NOMO-1 treated with dmso at 0.1 percent for 144 hours (cell line): Measurements from ENCODE around the gene DOCK9.
"Not testable (repeated sequence)": the region's sequence is repeated elsewhere in the genome, so short reads cannot be mapped to it uniquely, and the experiment has no call there.

Source experiments
- DNase-seq: peaks from one replicate; lab custom pipeline; 2025; ENCODE audit not compliant: unreplicated experiment; lab: John Stamatoyannopoulos, UW

The DOCK9 gene

GRCh38 chr13:98781045-98781444 lies 196.8 kb downstream of the DOCK9 start:
- DNase-seq = no peak

DNA sequence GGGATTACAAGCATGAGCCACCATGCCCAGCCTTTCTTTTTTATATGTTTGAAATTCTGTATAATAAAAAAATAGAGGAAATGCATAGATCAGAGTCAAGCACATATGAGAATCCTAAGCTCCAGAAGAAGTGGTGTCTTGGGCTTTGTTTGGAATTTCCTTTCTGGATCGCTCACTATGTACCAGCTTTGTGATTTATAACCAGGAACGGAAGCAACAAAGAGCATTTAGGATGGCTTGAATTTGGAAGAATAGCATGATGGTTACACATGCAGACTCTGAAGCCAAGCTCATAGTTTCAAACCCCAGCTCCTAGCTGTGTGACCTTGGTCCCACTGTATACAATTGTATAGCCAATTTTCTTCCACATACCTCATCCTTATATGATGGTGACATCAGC lies 197.4 kb downstream of the DOCK9 start:
- no peak for DNase-seq

DNA sequence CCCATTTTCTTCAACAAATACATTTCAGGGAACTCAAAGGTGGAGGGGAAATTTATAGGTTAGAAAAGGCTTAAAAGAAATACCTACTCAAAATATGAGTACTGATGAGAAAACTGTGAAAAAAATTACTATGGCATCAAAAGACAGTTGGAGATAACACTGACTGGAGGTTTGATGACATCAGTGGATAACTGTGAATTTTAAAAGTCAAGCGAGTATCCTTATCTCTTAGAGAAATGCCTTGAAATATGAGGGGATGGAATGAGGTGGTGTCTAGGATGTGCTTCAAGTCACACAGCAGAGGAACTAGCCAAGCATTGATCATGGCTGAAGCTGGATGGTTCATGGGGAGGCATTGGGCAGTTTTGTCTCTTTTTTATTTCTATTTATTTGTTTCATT lies 198.2 kb downstream of the DOCK9 start:
- no peak for DNase-seq

- DNase-seq = no peak
These were observed 199.1 kb downstream of the DOCK9 start for GRCh38 chr13:98778749-98779148.

- no peak for DNase-seq
These were observed 201.2 kb downstream of the DOCK9 start for GRCh38 chr13:98776644-98777043.

- DNase-seq = no peak
These were observed 201.8 kb downstream of the DOCK9 start for GRCh38 chr13:98775844-98776598.

GRCh38 chr13:98775386-98775785 lies 202.5 kb downstream of the DOCK9 start:
- DNase-seq = no peak

GRCh38 chr13:98774776-98775175 lies 203.1 kb downstream of the DOCK9 start:
- no peak for DNase-seq

DNA sequence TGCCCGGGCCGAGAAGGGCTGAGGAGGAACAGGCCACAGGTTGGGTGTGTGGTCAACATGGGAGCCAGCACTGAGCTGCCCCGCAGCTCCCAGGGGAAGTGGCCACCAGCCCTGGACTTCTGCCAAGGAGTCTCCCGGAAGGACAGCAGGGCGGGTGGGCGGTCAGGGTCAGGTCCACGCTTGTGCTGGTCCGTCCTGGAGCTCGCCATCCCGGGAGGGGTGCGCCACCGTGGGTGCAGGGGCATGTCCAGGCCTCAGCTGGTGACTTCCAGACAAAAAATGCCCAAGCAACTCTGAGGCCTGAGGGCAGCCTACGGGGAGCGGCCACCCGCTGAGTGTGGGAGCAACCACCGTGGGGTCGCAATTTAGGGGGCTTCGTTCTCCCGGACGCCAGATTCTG lies 203.9 kb downstream of the DOCK9 start:
- no peak for DNase-seq

GRCh38 chr13:98772794-98773452 lies 204.9 kb downstream of the DOCK9 start:
- DNase-seq = no peak

- no peak for DNase-seq
These were observed 205.8 kb downstream of the DOCK9 start for GRCh38 chr13:98771838-98772611.

DNA sequence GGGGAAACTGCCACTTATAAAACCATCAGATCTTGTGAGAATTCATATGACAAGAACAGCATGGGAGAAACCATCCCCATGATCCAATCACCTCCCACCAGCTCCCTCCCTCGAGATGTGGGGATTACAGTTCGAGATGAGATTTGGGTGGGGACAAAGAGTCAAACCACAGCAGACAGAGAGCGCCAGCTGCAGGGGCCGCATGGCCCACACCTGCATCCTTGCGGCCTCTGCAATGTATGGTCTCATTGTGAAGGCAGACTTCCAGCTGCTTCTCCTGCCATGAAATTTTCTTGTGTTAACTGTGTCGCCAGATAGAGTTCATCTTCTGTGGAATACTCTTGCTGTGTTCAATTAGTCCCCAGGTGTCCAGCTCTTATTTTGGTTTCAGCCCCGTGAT lies 208.1 kb downstream of the DOCK9 start:
- DNase-seq = no peak

- no peak for DNase-seq
These were observed 209.3 kb downstream of the DOCK9 start for GRCh38 chr13:98768522-98768921.

DNA sequence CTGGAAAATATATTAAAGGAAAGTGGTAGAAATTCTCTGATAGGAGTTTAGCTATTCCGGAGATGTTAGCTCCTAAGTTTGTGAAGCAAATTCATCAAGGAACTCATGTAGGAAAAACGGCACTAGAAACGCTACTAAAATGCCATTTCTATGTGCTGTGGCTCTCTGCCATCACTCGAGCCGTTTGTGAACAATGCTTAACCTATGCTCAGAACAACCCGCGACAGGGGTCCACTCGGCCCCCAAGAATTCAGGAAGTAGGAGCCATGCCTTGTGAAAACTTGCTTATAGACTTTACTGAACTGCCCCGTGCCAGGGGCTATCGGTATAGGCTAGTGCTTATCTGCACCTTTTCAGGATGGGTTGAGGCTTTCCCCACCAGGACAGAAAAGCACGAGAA lies 211.2 kb downstream of the DOCK9 start:
- DNase-seq = no peak

DNA sequence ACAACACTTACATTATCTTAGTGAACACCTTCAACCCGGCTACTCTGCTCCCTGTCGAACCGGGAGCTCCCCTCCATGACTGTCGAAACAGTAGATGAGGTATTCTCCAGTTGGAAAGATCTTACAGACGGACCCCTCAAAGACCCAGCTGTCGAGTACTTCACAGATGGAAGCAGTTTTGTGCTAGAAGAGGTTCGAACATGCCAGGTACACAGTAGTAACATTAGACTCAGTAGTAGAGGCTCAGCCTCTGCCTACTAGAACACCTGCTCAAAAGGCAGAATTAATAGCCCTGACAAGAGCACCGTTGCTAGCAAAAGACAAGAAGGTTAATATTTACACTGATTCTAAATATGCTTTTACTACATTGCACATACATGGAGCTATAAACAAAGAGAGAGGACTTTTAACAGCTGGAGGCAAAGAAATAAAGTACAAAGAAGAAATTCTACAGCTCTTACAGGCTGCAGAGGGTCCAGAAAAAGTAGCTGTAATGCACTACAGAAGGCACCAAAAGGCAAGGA lies 211.8 kb downstream of the DOCK9 start:
- DNase-seq = no peak

DNA sequence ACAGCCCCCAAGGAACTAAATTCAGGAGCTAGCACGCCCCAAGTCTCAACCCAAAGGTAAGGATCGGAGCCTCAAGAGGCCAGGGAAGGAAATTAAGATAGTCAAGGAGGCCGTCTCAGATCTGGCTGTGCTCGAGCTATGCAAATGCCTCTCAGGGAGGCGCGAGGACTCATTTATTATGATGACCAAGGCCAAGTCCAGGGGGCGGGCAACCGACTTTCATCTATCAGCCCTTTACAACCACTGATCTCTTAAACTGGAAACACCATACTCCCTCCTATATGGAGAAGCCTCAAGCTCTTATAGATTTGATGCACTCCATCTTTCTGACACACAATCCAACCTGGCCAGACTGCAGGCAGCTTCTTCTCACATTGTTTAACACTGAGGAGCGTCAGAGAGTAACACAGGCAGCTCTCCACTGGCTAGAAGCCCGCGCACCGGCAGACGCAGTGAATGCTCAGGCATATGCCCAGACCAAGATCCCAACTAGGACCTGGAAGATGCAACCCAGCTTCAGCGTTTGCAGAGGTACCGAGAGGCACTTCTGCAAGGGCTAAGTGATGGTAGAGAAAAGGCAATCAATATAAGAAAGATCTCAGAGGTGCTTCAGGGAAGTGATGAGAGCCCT lies 215.8 kb downstream of the DOCK9 start:
- DNase-seq = peak; percentile 65

- DNase-seq = peak; percentile 65
These were observed 216.5 kb downstream of the DOCK9 start for GRCh38 chr13:98761126-98761985.

DNA sequence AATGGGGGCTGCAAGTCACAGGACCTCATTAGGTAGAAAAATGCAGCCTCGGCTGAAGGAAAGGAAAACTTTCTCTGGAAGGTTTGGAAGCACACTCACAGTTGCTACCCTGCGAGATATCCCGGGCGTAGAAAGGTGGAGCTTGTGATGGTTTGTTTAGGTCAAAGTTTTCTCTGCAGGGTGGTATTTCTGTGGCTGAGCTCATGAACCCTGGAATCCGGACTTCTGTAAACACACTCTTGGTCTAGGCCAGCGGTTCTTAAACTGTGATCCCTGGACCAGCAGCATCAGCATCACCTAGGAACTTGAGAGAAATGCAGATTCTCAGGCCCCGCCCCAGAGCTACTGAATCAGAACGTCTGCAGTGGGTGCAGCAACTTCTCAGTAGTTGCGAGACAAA lies 222.1 kb downstream of the DOCK9 start:
- no peak for DNase-seq

GRCh38 chr13:98755116-98755515 lies 222.7 kb downstream of the DOCK9 start:
- no peak for DNase-seq

GRCh38 chr13:98754468-98754867 lies 223.4 kb downstream of the DOCK9 start:
- DNase-seq = not testable (repeated sequence)
